ENCODE results near the gene DCT. TPM values are rescaled to one million over a fixed set of nuclear protein-coding genes. Genes with fewer than 3 reads are reported as not detected.

The DCT gene
- total RNA-seq, 1 experiment from 2014 or later: not detected

GRCh38 chr13:94444826-94445225, 34.7 kb downstream of the DCT start:
- no TSS peak for BruUV-seq (replicated peaks)
- no peaks in the 10 kb centered on the region for H3K4me1 ChIP-seq (ENCODE audit: insufficient read depth, low read length, poor library complexity, severe bottlenecking)
- no peaks in the 10 kb centered on the region for H3K36me3 ChIP-seq (ENCODE audit: insufficient read depth, low read length, poor library complexity, severe bottlenecking)
- ChIA-PET CTCF (no interaction called here), POLR2A (ENCODE audit: low non-redundant PET) (no interaction called here)
- intact Hi-C loops (cut with micrococcal nuclease; ENCODE audit: unreplicated experiment): no loop called here
- TF ChIP-seq EZH2 (IDR thresholded peaks at IDR 0.05; ENCODE audit: borderline replicate concordance, low read depth, low read length, poor library complexity, severe bottlenecking) (no peak), CTCF (conservative IDR thresholded peaks at IDR 0.05; ENCODE audit: low read depth, low read length) (no peak)
- no peak overlapping the region for H3K4me3 ChIP-seq (ENCODE audit: low read depth, low read length, poor library complexity, severe bottlenecking)
- no peaks in the 10 kb centered on the region for H3K9me3 ChIP-seq (ENCODE audit: low read depth, low read length, poor library complexity, severe bottlenecking)
- no peak for DNase-seq (ENCODE audit: low spot score)
- no peaks in the 10 kb centered on the region for H3K27me3 ChIP-seq (replicated peaks; ENCODE audit: insufficient read depth, low read depth, low read length, poor library complexity)
- H3K27ac ChIP-seq (ENCODE audit: low read depth, low read length, poor library complexity, severe bottlenecking): no peak overlapping the region

- no peaks in the 10 kb centered on the region for H3K9me3 ChIP-seq (ENCODE audit: low read depth, low read length, poor library complexity, severe bottlenecking)
- POLR2A ChIA-PET (ENCODE audit: low non-redundant PET): no interaction called here
- H3K27me3 ChIP-seq (replicated peaks; ENCODE audit: insufficient read depth, low read depth, low read length, poor library complexity): no peaks in the 10 kb centered on the region
- H3K4me3 ChIP-seq (ENCODE audit: low read depth, low read length, poor library complexity, severe bottlenecking): no peak overlapping the region
- BruUV-seq (replicated peaks): no TSS peak
- DNase-seq (ENCODE audit: low spot score): peak; percentile 75
- TF ChIP-seq CTCF (conservative IDR thresholded peaks at IDR 0.05; ENCODE audit: low read depth, low read length) (peak; percentile 68), EZH2 (IDR thresholded peaks at IDR 0.05; ENCODE audit: borderline replicate concordance, low read depth, low read length, poor library complexity, severe bottlenecking) (no peak)
- CTCF ChIA-PET: interaction anchor here (0.6 to 1.7 kb wide), 5 partner anchors 12 to 1056 kb away, joined by 3 to 19 read pairs (median 3); no protein-coding TSS in a partner anchor
- no peaks in the 10 kb centered on the region for H3K36me3 ChIP-seq (ENCODE audit: insufficient read depth, low read length, poor library complexity, severe bottlenecking)
- H3K27ac ChIP-seq (ENCODE audit: low read depth, low read length, poor library complexity, severe bottlenecking): no peak overlapping the region
- intact Hi-C loops (cut with micrococcal nuclease; ENCODE audit: unreplicated experiment): loop anchor here (1.0 to 10.0 kb wide), 3 partner anchors 182 to 1042 kb away; no protein-coding TSS in a partner anchor
- no peaks in the 10 kb centered on the region for H3K4me1 ChIP-seq (ENCODE audit: insufficient read depth, low read length, poor library complexity, severe bottlenecking)
These were observed 43.8 kb downstream of the DCT start for GRCh38 chr13:94435604-94436226.

- DNase-seq (ENCODE audit: low spot score): no peak
These were observed 46.2 kb downstream of the DCT start for GRCh38 chr13:94433055-94433961.

More at GRCh38 chr13:94433055-94433961, 46.2 kb downstream of the DCT start:
- intact Hi-C loops (cut with micrococcal nuclease; ENCODE audit: unreplicated experiment): loop anchor here (10.0 kb wide), 1 partner anchor 971 kb away; no protein-coding TSS in a partner anchor
- Histone ChIP-seq H3K9me3 (ENCODE audit: low read depth, low read length, poor library complexity, severe bottlenecking) (no peaks in the 10 kb centered on the region), H3K27ac (ENCODE audit: low read depth, low read length, poor library complexity, severe bottlenecking) (no peak overlapping the region), H3K4me1 (ENCODE audit: insufficient read depth, low read length, poor library complexity, severe bottlenecking) (no peaks in the 10 kb centered on the region), H3K36me3 (ENCODE audit: insufficient read depth, low read length, poor library complexity, severe bottlenecking) (no peaks in the 10 kb centered on the region), H3K27me3 (replicated peaks; ENCODE audit: insufficient read depth, low read depth, low read length, poor library complexity) (no peaks in the 10 kb centered on the region), H3K4me3 (ENCODE audit: low read depth, low read length, poor library complexity, severe bottlenecking) (no peak overlapping the region)
- ChIA-PET CTCF (interaction anchor here (1.5 kb wide), 1 partner anchor 185 kb away, joined by 4 read pairs; no protein-coding TSS in a partner anchor), POLR2A (ENCODE audit: low non-redundant PET) (no interaction called here)
- TF ChIP-seq CTCF (conservative IDR thresholded peaks at IDR 0.05; ENCODE audit: low read depth, low read length): no peak
- TF ChIP-seq EZH2 (IDR thresholded peaks at IDR 0.05; ENCODE audit: borderline replicate concordance, low read depth, low read length, poor library complexity, severe bottlenecking): no peak
- BruUV-seq (replicated peaks): no TSS peak
